Measurements from ENCODE around the gene FFAR3. TPM values are rescaled to one million over a fixed set of nuclear protein-coding genes. Genes with fewer than 3 reads are reported as not detected.

FFAR3 gene
- total RNA-seq, 4 donors from 2014 or later = not detected

DNA sequence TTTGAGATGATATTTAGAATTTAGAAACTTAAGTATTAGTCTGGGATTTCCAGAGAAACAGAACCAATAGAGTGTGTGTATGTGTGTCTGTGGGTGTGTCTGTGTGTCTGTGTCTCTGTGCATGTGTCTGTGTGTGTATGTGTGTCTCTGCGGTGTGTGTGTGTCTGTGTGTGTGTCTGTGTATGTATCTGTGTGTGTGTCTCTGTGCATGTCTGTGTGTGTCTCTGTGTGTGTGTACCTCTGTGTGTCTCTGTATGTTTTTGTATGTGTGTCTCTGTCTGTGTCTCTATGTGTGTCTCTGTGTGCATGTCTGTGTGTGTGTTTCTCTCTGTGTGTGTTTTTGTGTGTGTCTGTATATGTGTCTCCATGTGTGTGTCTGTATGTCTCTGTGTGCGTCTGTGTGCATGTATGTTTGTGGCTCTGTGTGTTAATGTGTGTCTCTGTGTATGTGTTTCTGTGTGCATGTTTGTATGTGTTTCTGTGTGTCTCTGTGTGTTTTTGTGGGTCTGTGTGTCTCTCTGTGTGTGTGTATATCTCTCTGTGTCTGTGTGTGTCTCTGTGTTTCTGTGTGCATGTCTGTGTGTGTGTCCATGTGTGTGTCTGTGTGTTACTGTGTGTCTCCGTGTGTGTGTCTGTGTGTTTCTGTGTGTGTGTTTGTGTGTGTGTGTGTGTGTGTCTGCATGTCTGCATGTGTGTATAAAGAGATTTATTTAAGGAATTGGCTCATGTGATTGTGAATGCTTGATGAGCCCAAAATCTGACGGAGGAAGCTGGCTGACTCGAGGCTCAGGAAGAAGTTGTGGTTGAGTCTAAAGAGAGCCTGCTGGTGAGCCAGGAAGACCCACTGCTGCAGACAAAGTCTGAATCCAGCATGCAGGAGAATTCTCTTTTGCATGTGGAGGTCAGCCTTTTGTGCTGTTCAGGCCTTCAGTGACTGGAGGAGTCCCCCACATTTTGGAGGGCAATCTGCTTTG lies 34.8 kb downstream of the FFAR3 start:
- Histone ChIP-seq H3K9me3 (no peaks in the 10 kb centered on the region), H3K4me1 (peaks cover 12% of the 10 kb centered on the region), H3K27me3 (no peaks in the 10 kb centered on the region), H3K4me3 (no peak overlapping the region), H3K27ac (no peak overlapping the region), H3K36me3 (no peaks in the 10 kb centered on the region)
- DNase-seq (ENCODE audit: low spot score in 2 of 2) = peak in 1 of 2 donors; percentile 18
- no peak for TF ChIP-seq EP300 (IDR thresholded peaks at IDR 0.05)
- TF ChIP-seq, protein P1, sequence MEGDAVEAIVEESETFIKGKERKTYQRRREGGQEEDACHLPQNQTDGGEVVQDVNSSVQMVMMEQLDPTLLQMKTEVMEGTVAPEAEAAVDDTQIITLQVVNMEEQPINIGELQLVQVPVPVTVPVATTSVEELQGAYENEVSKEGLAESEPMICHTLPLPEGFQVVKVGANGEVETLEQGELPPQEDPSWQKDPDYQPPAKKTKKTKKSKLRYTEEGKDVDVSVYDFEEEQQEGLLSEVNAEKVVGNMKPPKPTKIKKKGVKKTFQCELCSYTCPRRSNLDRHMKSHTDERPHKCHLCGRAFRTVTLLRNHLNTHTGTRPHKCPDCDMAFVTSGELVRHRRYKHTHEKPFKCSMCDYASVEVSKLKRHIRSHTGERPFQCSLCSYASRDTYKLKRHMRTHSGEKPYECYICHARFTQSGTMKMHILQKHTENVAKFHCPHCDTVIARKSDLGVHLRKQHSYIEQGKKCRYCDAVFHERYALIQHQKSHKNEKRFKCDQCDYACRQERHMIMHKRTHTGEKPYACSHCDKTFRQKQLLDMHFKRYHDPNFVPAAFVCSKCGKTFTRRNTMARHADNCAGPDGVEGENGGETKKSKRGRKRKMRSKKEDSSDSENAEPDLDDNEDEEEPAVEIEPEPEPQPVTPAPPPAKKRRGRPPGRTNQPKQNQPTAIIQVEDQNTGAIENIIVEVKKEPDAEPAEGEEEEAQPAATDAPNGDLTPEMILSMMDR (IDR thresholded peaks at IDR 0.05) = no peak
- no peak for TF ChIP-seq POLR2AphosphoS5 (IDR thresholded peaks at IDR 0.05)
- no peak for TF ChIP-seq POLR2A (IDR thresholded peaks at IDR 0.05)
- WGBS = 73% methylated on average over 5 of the region's 5 CpGs

DNA sequence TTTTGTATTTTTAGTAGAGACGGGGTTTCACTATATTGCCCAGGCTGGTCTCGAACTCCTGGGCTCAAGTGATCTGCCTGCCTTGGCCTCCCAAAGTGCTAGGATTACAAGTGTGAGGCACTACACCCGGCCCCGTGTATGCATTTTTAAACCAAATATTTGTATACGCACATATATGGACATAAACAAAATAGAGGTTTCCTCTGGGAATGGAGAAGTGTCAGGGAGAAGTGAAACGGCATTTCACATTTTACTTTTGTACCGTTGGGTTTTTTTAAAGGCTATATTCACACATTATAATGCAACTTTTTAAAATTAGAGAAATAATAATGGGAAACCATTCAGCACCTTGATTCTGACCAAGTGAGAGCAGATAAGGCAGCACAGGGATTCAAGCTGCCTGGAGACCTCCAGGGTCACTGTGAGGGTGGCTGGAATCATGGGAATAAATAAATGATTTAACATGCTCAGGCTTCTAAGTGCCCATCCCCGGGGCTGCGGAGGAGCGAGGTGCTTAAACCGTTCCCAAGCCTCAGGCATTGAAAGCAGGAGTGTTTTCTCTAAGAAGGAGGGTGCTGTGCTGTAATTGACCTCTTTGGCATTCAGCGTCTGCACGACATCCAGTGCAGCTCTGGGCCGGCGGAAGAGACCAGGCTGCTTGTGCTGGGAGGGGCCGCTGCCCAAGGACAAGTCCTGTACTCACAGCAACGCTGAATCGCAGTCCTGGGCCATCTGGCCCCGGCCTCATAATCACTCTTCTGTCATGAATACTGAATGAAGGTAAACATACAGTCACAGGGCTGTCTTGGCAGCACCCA lies 37.3 kb downstream of the FFAR3 start:
- TF ChIP-seq POLR2AphosphoS5 (IDR thresholded peaks at IDR 0.05) = no peak
- no peak for TF ChIP-seq POLR2A (IDR thresholded peaks at IDR 0.05)
- TF ChIP-seq, protein P1 (IDR thresholded peaks at IDR 0.05) = no peak
- TF ChIP-seq EP300 (IDR thresholded peaks at IDR 0.05) = no peak
- Histone ChIP-seq H3K9me3 (no peaks in the 10 kb centered on the region), H3K4me3 (no peak overlapping the region), H3K27ac (no peak overlapping the region), H3K4me1 (no peaks in the 10 kb centered on the region), H3K36me3 (no peaks in the 10 kb centered on the region), H3K27me3 (no peaks in the 10 kb centered on the region)
- WGBS = 47% methylated on average over 19 of the region's 19 CpGs
- peak in 1 of 2 donors; percentile 56 for DNase-seq (ENCODE audit: low spot score in 2 of 2)

DNA sequence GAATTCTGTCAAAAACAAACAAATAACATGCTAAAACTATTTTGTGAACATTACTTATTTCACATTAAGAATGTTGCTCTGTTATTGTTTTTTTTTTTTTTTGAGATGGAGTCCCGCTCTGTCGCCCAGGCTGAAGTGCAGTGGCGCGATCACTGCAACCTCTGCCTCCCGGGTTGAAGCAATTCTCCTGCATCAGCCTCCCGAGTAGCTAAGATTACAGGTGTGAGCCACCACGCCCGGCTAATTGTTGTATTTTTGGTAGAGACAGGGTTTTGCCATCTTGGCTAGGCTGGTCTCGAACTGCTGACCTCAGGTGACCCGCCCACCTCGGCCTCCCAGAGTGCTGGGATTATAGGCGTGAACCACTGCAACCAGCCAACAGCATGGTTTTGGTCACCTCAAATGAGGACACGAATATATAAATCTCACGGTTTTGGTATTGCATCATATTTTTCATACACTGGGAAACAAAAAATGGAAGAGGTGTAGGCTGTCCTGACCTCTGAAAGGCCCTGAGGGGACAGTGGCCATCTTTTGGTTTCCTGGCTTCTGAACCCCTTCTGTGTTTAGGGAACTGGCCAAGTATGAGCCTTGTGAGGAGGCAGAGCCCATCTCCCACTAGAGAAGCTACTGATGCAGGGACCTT lies 38.1 kb downstream of the FFAR3 start:
- H3K4me3 ChIP-seq = no peak overlapping the region
- no peaks in the 10 kb centered on the region for H3K9me3 ChIP-seq
- no peak for TF ChIP-seq POLR2A (IDR thresholded peaks at IDR 0.05)
- no peak for TF ChIP-seq EP300 (IDR thresholded peaks at IDR 0.05)
- no peak for TF ChIP-seq POLR2AphosphoS5 (IDR thresholded peaks at IDR 0.05)
- TF ChIP-seq, protein P1 (IDR thresholded peaks at IDR 0.05) = no peak
- H3K27me3 ChIP-seq = no peaks in the 10 kb centered on the region
- H3K4me1 ChIP-seq = no peaks in the 10 kb centered on the region
- no peaks in the 10 kb centered on the region for H3K36me3 ChIP-seq
- DNase-seq (ENCODE audit: low spot score in 2 of 2) = peak in 1 of 2 donors; percentile 41
- WGBS = 87% methylated on average over 14 of the region's 14 CpGs
- no peak overlapping the region for H3K27ac ChIP-seq

DNA sequence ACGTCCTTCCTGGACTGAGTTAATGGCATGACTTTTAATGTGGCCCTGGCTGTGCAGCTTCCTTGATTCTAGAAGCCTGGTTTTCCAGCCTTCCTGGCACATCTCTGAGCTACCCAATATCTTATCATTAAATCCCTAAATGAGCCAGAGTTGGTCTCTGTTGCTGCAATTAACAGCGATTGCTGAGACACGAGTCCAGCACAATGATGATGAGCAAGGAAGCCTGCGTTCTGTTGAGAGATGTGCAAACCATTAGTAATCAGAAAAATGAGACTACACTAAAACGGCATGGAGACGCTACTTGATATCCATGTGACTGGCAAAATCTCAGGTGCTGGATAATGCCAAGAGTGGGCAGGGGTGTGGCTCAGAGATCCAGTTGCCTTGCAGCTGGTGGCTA lies 38.8 kb downstream of the FFAR3 start:
- Histone ChIP-seq H3K4me1 (no peaks in the 10 kb centered on the region), H3K27ac (no peak overlapping the region), H3K4me3 (no peak overlapping the region), H3K36me3 (no peaks in the 10 kb centered on the region), H3K9me3 (no peaks in the 10 kb centered on the region), H3K27me3 (no peaks in the 10 kb centered on the region)
- no peak for TF ChIP-seq POLR2A (IDR thresholded peaks at IDR 0.05)
- TF ChIP-seq EP300 (IDR thresholded peaks at IDR 0.05) = no peak
- TF ChIP-seq POLR2AphosphoS5 (IDR thresholded peaks at IDR 0.05) = no peak
- TF ChIP-seq, protein P1 (IDR thresholded peaks at IDR 0.05) = no peak
- 46% methylated on average over 6 of the region's 6 CpGs for WGBS
- peak in 1 of 2 donors; percentile 21 for DNase-seq (ENCODE audit: low spot score in 2 of 2)

Measured in suprapubic skin (tissue), 4 donors.